Naive thymus-derived CD4-positive, alpha-beta T cell (primary cell): ENCODE results near the gene LPCAT3. TPM values are rescaled to one million over a fixed set of nuclear protein-coding genes. Genes with fewer than 3 reads are reported as not detected.

Experiments
- ATAC-seq: fragments of 150-1000 bp; cut with Tn5 transposase; 2 replicates; pipeline ENCODE4 v1.10.0; 2021; ENCODE audit warnings: mild to moderate bottlenecking, moderate library complexity
- CTCF ChIA-PET: fragments of 350-600 bp; sonication (Branson Sonifier 250); formaldehyde crosslinking; loops from one replicate; lab custom pipeline; 2021; ENCODE audit warnings: antibody characterized with exemption; lab: Charles Lee
- POLR2A ChIA-PET: fragments of 350-600 bp; sonication (Branson Sonifier 250); formaldehyde crosslinking; loops from one replicate; lab custom pipeline; 2021; ENCODE audit warnings: antibody characterized with exemption, inconsistent platforms; lab: Charles Lee
- DNase-seq, 9 donors: peaks; one replicate each; pipeline versions ENCODE4 v3.0.0 to v3.0.0-alpha.2; 2020 to 2022; ENCODE audit warnings: mixed read lengths in 1 of 9
- H3K27ac ChIP-seq: one replicate; pipeline ENCODE4 v1.7.0; 2013; ENCODE audit warnings: mild to moderate bottlenecking, low read depth, low read length, moderate library complexity
- H3K27me3 ChIP-seq, 2 donors: one replicate each; pipeline ENCODE4 v1.7.0; 2013; ENCODE audit warnings: low read length in 2 of 2, mild to moderate bottlenecking in 2 of 2, moderate library complexity in 2 of 2; ENCODE audit not compliant: control insufficient read depth in 2 of 2, insufficient read depth in 2 of 2
- H3K36me3 ChIP-seq, 3 experiments: 1 replicate in 2 of 3; 2 replicates in 1 of 3; pipeline ENCODE4 v1.7.0; 2013; ENCODE audit warnings: low read length in 3 of 3, mild to moderate bottlenecking in 3 of 3, moderate library complexity in 1 of 3; ENCODE audit not compliant: insufficient read depth in 3 of 3, control insufficient read depth in 2 of 3
- H3K4me1 ChIP-seq, 2 donors: one replicate each; pipeline ENCODE4 v1.7.0; 2013; ENCODE audit warnings: low read length in 2 of 2, mild to moderate bottlenecking in 2 of 2, moderate library complexity in 1 of 2; ENCODE audit not compliant: control insufficient read depth in 2 of 2, insufficient read depth in 2 of 2
- H3K4me3 ChIP-seq: 2 replicates; pipeline ENCODE4 v1.7.0; 2013; ENCODE audit warnings: mild to moderate bottlenecking, low read length
- H3K9me3 ChIP-seq, 3 experiments: 1 replicate in 2 of 3; 2 replicates in 1 of 3; pipeline ENCODE4 v1.7.0; 2013; ENCODE audit warnings: low read length in 3 of 3; ENCODE audit not compliant: control insufficient read depth in 2 of 3
- H3K27ac Mint-ChIP-seq, 9 donors: one replicate each; pipeline ENCODE4 v1.8.0; 2020 to 2022; ENCODE audit warnings: mixed read lengths in 9 of 9, mild to moderate bottlenecking in 8 of 9, moderate library complexity in 5 of 9, inconsistent platforms in 2 of 9
- H3K27me3 Mint-ChIP-seq, 5 donors: one replicate each; pipeline ENCODE4 v1.8.0; 2021 to 2022; ENCODE audit warnings: mixed read lengths in 5 of 5, mild to moderate bottlenecking in 1 of 5
- H3K36me3 Mint-ChIP-seq, 5 donors: one replicate each; pipeline ENCODE4 v1.8.0; 2020 to 2022; ENCODE audit warnings: mixed read lengths in 5 of 5, mild to moderate bottlenecking in 3 of 5, inconsistent platforms in 1 of 5
- H3K4me1 Mint-ChIP-seq, 7 donors: one replicate each; pipeline ENCODE4 v1.8.0; 2020 to 2022; ENCODE audit warnings: mixed read lengths in 7 of 7, mild to moderate bottlenecking in 3 of 7, inconsistent platforms in 1 of 7
- H3K4me3 Mint-ChIP-seq, 10 donors: one replicate each; pipeline ENCODE4 v1.8.0; 2020 to 2022; ENCODE audit warnings: mild to moderate bottlenecking in 10 of 10, mixed read lengths in 10 of 10, moderate library complexity in 6 of 10, inconsistent platforms in 2 of 10
- H3K9me3 Mint-ChIP-seq, 11 donors: one replicate each; pipeline ENCODE4 v1.8.0; 2020 to 2022; ENCODE audit warnings: mixed read lengths in 11 of 11, mild to moderate bottlenecking in 4 of 11, inconsistent platforms in 1 of 11, moderate library complexity in 1 of 11
- intact Hi-C, 2 donors: fragments of 100-400 bp; cut with micrococcal nuclease; formaldehyde crosslinking; loops; one replicate each; pipeline ENCODE4 v1.15.1; 2023
- polyA plus RNA-seq, 2 donors: library from polyadenylated mRNA; unstranded; fragments of 300-500 nt; fragmentation: Illumina TruSeq; gene quantifications; one replicate each; pipeline ENCODE4 v1.2.3, GENCODE V29; 2021
- total RNA-seq, 6 experiments: library from RNA in 5 of 6; stranded (reverse) in 5 of 6; gene quantifications; 1 replicate in 5 of 6; 2 replicates in 1 of 6; pipeline ENCODE4 v1.2.3 and lab custom pipeline; 2021 to 2026

The LPCAT3 gene
- total and polyA plus RNA-seq, 7 experiments from 2014 or later = 16.7 to 37.9 (median 27.1) TPM

DNA sequence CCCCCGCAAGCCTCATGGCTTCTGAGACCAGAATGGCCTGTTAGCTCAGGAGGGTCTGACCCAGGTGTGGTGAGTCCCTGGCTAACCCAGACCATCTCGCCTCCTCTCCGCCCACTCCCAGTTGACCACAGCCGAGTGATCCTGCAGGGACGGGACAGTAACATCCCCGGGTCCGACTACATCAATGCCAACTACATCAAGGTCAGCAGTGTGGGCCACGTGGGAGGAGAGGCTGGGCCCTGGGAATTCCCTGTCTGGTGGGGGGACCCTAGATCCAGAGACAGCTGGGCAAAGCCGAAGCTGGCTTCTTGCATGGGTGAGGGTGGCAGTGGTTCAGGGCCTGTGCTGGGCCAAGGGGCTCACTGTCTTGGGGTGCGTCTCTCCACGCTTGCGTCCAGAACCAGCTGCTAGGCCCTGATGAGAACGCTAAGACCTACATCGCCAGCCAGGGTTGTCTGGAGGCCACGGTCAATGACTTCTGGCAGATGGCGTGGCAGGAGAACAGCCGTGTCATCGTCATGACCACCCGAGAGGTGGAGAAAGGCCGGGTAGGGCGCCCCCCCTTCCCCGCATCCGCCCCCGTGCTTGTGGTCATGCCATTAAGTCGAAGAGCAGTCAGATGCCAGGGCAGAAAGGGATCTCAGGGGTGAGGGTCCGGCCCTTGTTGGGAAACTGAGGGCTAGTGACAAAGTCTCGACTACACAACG lies 62.1 kb downstream of the LPCAT3 start:
- Histone ChIP-seq H3K4me1 (peaks cover 74 to 85% of the 10 kb centered on the region in 2 donors), H3K36me3 (peaks cover 5 to 76% (median 20%) of the 10 kb centered on the region in 3 experiments), H3K27ac (peak overlapping the region; percentile 95), H3K4me3 (no peak overlapping the region), H3K27me3 (no peaks in the 10 kb centered on the region), H3K9me3 (no peaks in the 10 kb centered on the region)
- CTCF ChIA-PET = interaction anchor here (0.8 to 11.1 kb wide), 4 partner anchors 8 to 12 kb away, joined by 3 to 460 read pairs (median 4); partner anchors contain the start of genes C12orf57, PTPN6 and RNU7-1
- Mint-ChIP-seq H3K27ac (peak overlapping the region; percentile 73 to 100 (median 96)), H3K36me3 (peaks cover 12 to 63% (median 24%) of the 10 kb centered on the region in 5 donors), H3K9me3 (no peaks in the 10 kb centered on the region), H3K27me3 (no peaks in the 10 kb centered on the region), H3K4me3 (peak overlapping the region; percentile 44 to 99 (median 75)), H3K4me1 (peaks cover 51 to 86% (median 71%) of the 10 kb centered on the region in 7 donors)
- no peak for ATAC-seq
- intact Hi-C loops = loop anchor here (10.0 kb wide), 2 partner anchors 191 to 351 kb away; partner anchors contain the start of genes CHD4 (in 1 of the 2) and PTMS (in 1 of the 2)
- no peak for DNase-seq
- POLR2A ChIA-PET = interaction anchor here (1.0 to 13.5 kb wide), 8 partner anchors 8 to 83 kb away, joined by 3 to 1270 read pairs (median 3); partner anchors contain the start of genes C12orf57, ENO2, PHB2 and PTPN6

DNA sequence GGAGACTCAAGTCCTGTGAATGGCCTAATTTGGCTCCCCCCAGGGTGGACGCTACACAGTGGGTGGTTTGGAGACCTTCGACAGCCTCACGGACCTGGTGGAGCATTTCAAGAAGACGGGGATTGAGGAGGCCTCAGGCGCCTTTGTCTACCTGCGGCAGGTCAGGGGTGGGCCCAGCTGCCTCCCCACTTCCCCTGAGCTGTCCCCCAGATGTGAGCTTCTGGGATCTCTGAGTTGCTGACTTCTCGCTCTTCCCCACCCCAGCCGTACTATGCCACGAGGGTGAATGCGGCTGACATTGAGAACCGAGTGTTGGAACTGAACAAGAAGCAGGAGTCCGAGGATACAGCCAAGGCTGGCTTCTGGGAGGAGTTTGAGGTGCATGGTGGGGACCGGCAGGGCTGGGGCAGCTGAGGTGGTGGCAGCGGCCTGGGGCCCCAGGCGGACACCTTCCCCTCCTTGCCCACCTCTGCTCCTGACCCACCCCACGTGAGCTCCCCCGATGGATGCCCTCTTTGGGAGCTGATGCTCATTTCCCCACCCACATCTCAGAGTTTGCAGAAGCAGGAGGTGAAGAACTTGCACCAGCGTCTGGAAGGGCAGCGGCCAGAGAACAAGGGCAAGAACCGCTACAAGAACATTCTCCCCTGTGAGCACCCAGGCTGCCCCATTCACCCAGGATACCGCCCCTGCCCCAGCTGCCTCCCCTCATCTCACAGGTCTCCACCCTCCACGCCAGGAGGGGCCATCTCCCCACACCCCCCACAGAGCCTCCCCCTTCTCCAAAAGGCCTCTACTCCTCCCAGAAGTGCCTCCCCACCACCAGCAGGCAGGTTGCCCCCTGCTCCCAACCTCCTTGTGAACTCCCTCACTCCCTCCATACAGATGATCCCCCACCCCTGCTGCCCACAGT lies 62.9 kb downstream of the LPCAT3 start:
- peak overlapping the region; percentile 95 for H3K27ac ChIP-seq
- peak overlapping the region; percentile 79 to 100 (median 97) for H3K4me3 Mint-ChIP-seq
- peaks cover 72 to 84% of the 10 kb centered on the region in 2 donors for H3K4me1 ChIP-seq
- peak overlapping the region; percentile 92 for H3K4me3 ChIP-seq
- POLR2A ChIA-PET = interaction anchor here (0.7 to 13.5 kb wide), 6 partner anchors 9 to 82 kb away, joined by 3 to 1270 read pairs (median 3); partner anchors contain the start of genes C12orf57, ENO2, LPCAT3 and PHB2
- H3K9me3 Mint-ChIP-seq = no peaks in the 10 kb centered on the region
- H3K36me3 ChIP-seq = peaks cover 5 to 71% (median 20%) of the 10 kb centered on the region in 3 experiments
- peaks cover 50 to 85% (median 70%) of the 10 kb centered on the region in 7 donors for H3K4me1 Mint-ChIP-seq
- intact Hi-C loops = loop anchor here (10.0 kb wide), 2 partner anchors 191 to 351 kb away; partner anchors contain the start of genes CHD4 (in 1 of the 2) and PTMS (in 1 of the 2)
- no peaks in the 10 kb centered on the region for H3K27me3 Mint-ChIP-seq
- H3K27me3 ChIP-seq = no peaks in the 10 kb centered on the region
- H3K36me3 Mint-ChIP-seq = peaks cover 11 to 58% (median 23%) of the 10 kb centered on the region in 5 donors
- H3K9me3 ChIP-seq = no peaks in the 10 kb centered on the region
- H3K27ac Mint-ChIP-seq = peak overlapping the region; percentile 83 to 100 (median 96)
- CTCF ChIA-PET = interaction anchor here (0.8 to 1.6 kb wide), 6 partner anchors 9 to 24 kb away, joined by 3 to 9 read pairs (median 4); partner anchors contain the start of genes C12orf57 and RNU7-1
- ATAC-seq (no peak), DNase-seq (no peak)

- Histone ChIP-seq H3K36me3 (peaks cover 5 to 65% (median 20%) of the 10 kb centered on the region in 3 experiments), H3K4me3 (peak overlapping the region; percentile 92), H3K4me1 (peaks cover 70 to 84% of the 10 kb centered on the region in 2 donors), H3K27me3 (no peaks in the 10 kb centered on the region), H3K9me3 (no peaks in the 10 kb centered on the region), H3K27ac (peak overlapping the region; percentile 95)
- peaks cover 11 to 56% (median 23%) of the 10 kb centered on the region in 5 donors for H3K36me3 Mint-ChIP-seq
- intact Hi-C loops = loop anchor here (5.0 to 10.0 kb wide), 4 partner anchors 42 to 462 kb away; partner anchors contain the start of genes CHD4 (in 1 of the 2), ENO2 (in 1 of the 2), MRPL51 (in 1 of the 2) and NCAPD2 (in 1 of the 2)
- peak overlapping the region; percentile 93 to 100 (median 98) for H3K4me3 Mint-ChIP-seq
- peak overlapping the region; percentile 83 to 100 (median 97) for H3K27ac Mint-ChIP-seq
- no peaks in the 10 kb centered on the region for H3K27me3 Mint-ChIP-seq
- H3K9me3 Mint-ChIP-seq = no peaks in the 10 kb centered on the region
- POLR2A ChIA-PET = interaction anchor here (0.7 to 13.5 kb wide), 5 partner anchors 9 to 64 kb away, joined by 3 to 1270 read pairs (median 7); partner anchors contain the start of genes C12orf57, LPCAT3, PHB2 and PTPN6
- no peak for ATAC-seq
- DNase-seq = no peak
- peaks cover 54 to 86% (median 72%) of the 10 kb centered on the region in 7 donors for H3K4me1 Mint-ChIP-seq
- CTCF ChIA-PET = interaction anchor here (0.9 to 1.6 kb wide), 5 partner anchors 8 to 85 kb away, joined by 3 to 9 read pairs (median 4); partner anchors contain the start of genes C12orf57 and RNU7-1
Measured at GRCh38 chr12:6954316-6955107, 63.8 kb downstream of the LPCAT3 start.

GRCh38 chr12:6953442-6954315 lies 64.6 kb downstream of the LPCAT3 start:
- H3K27ac Mint-ChIP-seq = peak overlapping the region; percentile 83 to 100 (median 97)
- no peaks in the 10 kb centered on the region for H3K27me3 Mint-ChIP-seq
- Histone ChIP-seq H3K9me3 (no peaks in the 10 kb centered on the region), H3K36me3 (peaks cover 5 to 65% (median 20%) of the 10 kb centered on the region in 3 experiments), H3K4me3 (peak overlapping the region; percentile 92), H3K27ac (peak overlapping the region; percentile 95), H3K4me1 (peaks cover 70 to 84% of the 10 kb centered on the region in 2 donors), H3K27me3 (no peaks in the 10 kb centered on the region)
- DNase-seq = peak in 8 of 9 donors; percentile 65 to 92 (median 74)
- H3K9me3 Mint-ChIP-seq = no peaks in the 10 kb centered on the region
- peaks cover 54 to 85% (median 72%) of the 10 kb centered on the region in 7 donors for H3K4me1 Mint-ChIP-seq
- H3K36me3 Mint-ChIP-seq = peaks cover 10 to 48% (median 16%) of the 10 kb centered on the region in 5 donors
- ChIA-PET CTCF (interaction anchor here (1.0 to 11.7 kb wide), 6 partner anchors 8 to 84 kb away, joined by 3 to 460 read pairs (median 6); partner anchors contain the start of genes C12orf57 and RNU7-1), POLR2A (interaction anchor here (0.7 to 21.6 kb wide), 7 partner anchors 7 to 23 kb away, joined by 3 to 1270 read pairs (median 41); partner anchors contain the start of genes ATN1, C12orf57, EMG1 and PHB2)
- intact Hi-C loops = loop anchor here (1.0 to 10.0 kb wide), 7 partner anchors 8 to 461 kb away; partner anchors contain the start of genes C12orf57 (in 1 of the 2), CHD4 (in 1 of the 2), EMG1 (in 1 of the 2) and ENO2 (in 1 of the 2)
- peak; percentile 56 for ATAC-seq
- H3K4me3 Mint-ChIP-seq = peak overlapping the region; percentile 93 to 100 (median 98)
